Measurements from ENCODE around the gene LRIG1.

Gene LRIG1

DNA sequence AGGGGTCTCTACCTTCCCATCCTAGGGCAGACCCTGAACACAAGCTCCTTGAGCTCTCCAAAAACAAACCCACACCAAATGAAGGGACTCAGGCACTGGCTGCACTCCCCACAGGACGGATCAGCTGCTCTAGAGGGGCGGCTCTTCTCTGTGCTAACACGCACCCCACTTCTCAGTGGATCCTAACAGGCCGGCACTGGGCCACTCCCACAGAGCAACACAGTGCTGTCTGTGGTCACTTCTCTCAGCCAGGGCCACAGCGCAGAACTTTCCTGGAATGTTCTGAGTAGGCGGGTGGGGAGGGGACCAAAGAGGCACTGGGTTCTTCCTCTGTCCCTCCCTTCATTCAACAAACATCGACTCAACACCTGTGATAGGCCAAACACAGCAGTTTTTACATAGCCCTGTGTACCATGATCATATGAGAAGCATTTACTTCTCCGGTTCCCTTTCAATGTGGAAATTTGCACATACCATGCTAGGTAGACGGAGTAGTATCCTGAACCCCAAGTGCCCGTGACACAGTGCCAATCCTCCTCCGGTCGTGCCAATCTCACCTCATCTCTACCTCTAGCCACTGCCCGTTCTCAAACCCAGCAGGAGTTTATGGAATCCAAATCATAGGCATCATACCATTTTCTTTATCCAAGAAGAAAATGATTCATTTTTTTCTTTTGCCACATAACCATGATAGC is 98.1 kb downstream of the LRIG1 start:
- Histone ChIP-seq H4K20me1 (ENCODE audit: insufficient read depth) (no peaks in the 10 kb centered on the region), H3K4me1 (ENCODE audit: low read depth, poor library complexity, severe bottlenecking) (peaks cover 5% of the 10 kb centered on the region), H3K4me3 (IDR thresholded peaks at IDR 0.05; ENCODE audit: insufficient read depth, low read depth, low read length) (no peak overlapping the region), H3K27me3 (ENCODE audit: insufficient read depth, low read depth) (no peaks in the 10 kb centered on the region), H3K79me2 (ENCODE audit: insufficient read depth, low read depth) (no peaks in the 10 kb centered on the region), H3K4me2 (no peak overlapping the region), H2AFZ (ENCODE audit: low read depth) (no peak overlapping the region), H3K27ac (no peak overlapping the region), H3K9ac (no peak overlapping the region), H3K36me3 (ENCODE audit: insufficient read depth) (no peaks in the 10 kb centered on the region)
- TF ChIP-seq CTCF (conservative IDR thresholded peaks at IDR 0.05; ENCODE audit: low read depth, low read length) = no peak

- H3K4me2 ChIP-seq = no peak overlapping the region
- H3K4me3 ChIP-seq (IDR thresholded peaks at IDR 0.05; ENCODE audit: insufficient read depth, low read depth, low read length) = no peak overlapping the region
- no peaks in the 10 kb centered on the region for H4K20me1 ChIP-seq (ENCODE audit: insufficient read depth)
- no peak overlapping the region for H2AFZ ChIP-seq (ENCODE audit: low read depth)
- no peak overlapping the region for H3K9ac ChIP-seq
- peaks cover 5% of the 10 kb centered on the region for H3K4me1 ChIP-seq (ENCODE audit: low read depth, poor library complexity, severe bottlenecking)
- H3K27me3 ChIP-seq (ENCODE audit: insufficient read depth, low read depth) = no peaks in the 10 kb centered on the region
- H3K79me2 ChIP-seq (ENCODE audit: insufficient read depth, low read depth) = no peaks in the 10 kb centered on the region
- no peak for TF ChIP-seq CTCF (conservative IDR thresholded peaks at IDR 0.05; ENCODE audit: low read depth, low read length)
- no peaks in the 10 kb centered on the region for H3K36me3 ChIP-seq (ENCODE audit: insufficient read depth)
- no peak overlapping the region for H3K27ac ChIP-seq
Measured at GRCh38 chr3:66401675-66402491, 98.9 kb downstream of the LRIG1 start.

GRCh38 chr3:66401157-66401550 is 99.7 kb downstream of the LRIG1 start:
- H3K4me1 ChIP-seq (ENCODE audit: low read depth, poor library complexity, severe bottlenecking) = peaks cover 5% of the 10 kb centered on the region
- H3K4me2 ChIP-seq = no peak overlapping the region
- no peak overlapping the region for H3K27ac ChIP-seq
- H2AFZ ChIP-seq (ENCODE audit: low read depth) = no peak overlapping the region
- H4K20me1 ChIP-seq (ENCODE audit: insufficient read depth) = no peaks in the 10 kb centered on the region
- no peaks in the 10 kb centered on the region for H3K79me2 ChIP-seq (ENCODE audit: insufficient read depth, low read depth)
- TF ChIP-seq CTCF (conservative IDR thresholded peaks at IDR 0.05; ENCODE audit: low read depth, low read length) = no peak
- no peak overlapping the region for H3K4me3 ChIP-seq (IDR thresholded peaks at IDR 0.05; ENCODE audit: insufficient read depth, low read depth, low read length)
- H3K9ac ChIP-seq = no peak overlapping the region
- no peaks in the 10 kb centered on the region for H3K27me3 ChIP-seq (ENCODE audit: insufficient read depth, low read depth)
- H3K36me3 ChIP-seq (ENCODE audit: insufficient read depth) = no peaks in the 10 kb centered on the region

- Histone ChIP-seq H3K36me3 (ENCODE audit: insufficient read depth) (no peaks in the 10 kb centered on the region), H3K4me3 (IDR thresholded peaks at IDR 0.05; ENCODE audit: insufficient read depth, low read depth, low read length) (no peak overlapping the region), H3K9ac (no peak overlapping the region), H3K4me1 (ENCODE audit: low read depth, poor library complexity, severe bottlenecking) (peaks cover 5% of the 10 kb centered on the region), H3K79me2 (ENCODE audit: insufficient read depth, low read depth) (no peaks in the 10 kb centered on the region), H4K20me1 (ENCODE audit: insufficient read depth) (no peaks in the 10 kb centered on the region), H3K27ac (no peak overlapping the region), H3K4me2 (no peak overlapping the region), H3K27me3 (ENCODE audit: insufficient read depth, low read depth) (no peaks in the 10 kb centered on the region), H2AFZ (ENCODE audit: low read depth) (no peak overlapping the region)
- no peak for TF ChIP-seq CTCF (conservative IDR thresholded peaks at IDR 0.05; ENCODE audit: low read depth, low read length)
Measured at GRCh38 chr3:66400411-66401156, 100.2 kb downstream of the LRIG1 start.

Data from KMS-11 (cell line).